HG03520 (cell line): Measurements from ENCODE around the gene SARNP.

ENCODE experiments used
- ATAC-seq: cut with Tn5 transposase; IDR thresholded peaks from one replicate; pipeline ENCODE4 v1.9.1; 2021; ENCODE audit warnings: mild to moderate bottlenecking, moderate library complexity; ENCODE audit not compliant: unreplicated experiment

Gene SARNP

DNA sequence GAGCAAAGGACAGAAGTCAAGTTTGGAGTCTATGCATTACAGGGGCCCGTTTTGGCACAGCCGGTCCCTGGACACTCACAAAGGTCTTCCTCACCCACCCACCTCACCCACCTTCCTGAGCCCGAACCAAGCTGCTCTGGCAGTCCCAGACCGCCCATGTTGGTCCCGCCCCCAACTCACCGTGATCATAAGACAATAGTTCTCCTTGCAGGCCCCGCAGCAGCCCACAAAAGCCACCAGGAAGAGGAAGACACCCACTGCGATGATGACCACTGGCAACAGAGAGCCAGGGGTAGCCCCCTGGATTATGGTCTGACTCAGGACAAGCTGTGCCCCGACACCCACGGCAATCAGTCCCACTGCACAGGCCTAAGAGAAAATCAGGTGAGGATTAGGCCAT is 90.6 kb downstream of the SARNP start:
- ATAC-seq, result no peak

DNA sequence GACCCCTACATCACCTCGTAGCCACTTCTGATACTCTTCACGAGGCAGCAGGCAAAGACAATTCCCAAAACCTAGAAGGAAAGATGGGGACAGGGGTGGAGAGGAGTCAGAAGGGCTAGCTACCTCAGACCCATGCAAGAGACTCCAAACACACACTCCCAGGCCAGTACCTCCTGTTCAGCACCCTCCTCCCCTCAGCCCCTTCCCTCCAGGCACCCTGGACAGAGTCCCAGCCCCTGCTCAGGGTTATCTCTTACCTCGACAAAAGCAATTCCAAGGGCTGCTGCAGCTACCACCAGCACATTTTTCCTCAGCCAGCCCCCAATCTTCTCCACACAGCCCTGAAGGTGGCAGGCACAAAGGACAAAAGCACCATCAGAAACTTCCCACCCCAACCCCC is 92.0 kb downstream of the SARNP start:
- ATAC-seq, result no peak

DNA sequence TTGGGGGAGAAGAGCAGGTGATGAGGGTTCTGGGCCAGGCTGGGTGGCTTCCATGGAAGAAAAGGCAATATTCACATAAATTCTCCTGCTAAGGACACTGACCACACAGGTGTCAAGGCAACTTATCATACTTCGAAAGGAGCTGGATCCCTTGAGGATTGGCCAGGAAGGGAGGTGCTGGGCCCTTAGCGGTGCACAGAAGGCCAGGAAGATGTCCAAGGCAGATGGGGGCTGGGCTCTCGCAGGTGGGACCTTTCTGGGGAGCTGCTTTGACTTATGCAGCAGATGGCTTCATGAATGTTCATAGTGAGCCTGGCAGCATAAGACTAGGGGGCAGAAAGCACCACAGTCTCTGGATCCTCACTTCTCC is 92.6 kb downstream of the SARNP start:
- no peak for ATAC-seq

DNA sequence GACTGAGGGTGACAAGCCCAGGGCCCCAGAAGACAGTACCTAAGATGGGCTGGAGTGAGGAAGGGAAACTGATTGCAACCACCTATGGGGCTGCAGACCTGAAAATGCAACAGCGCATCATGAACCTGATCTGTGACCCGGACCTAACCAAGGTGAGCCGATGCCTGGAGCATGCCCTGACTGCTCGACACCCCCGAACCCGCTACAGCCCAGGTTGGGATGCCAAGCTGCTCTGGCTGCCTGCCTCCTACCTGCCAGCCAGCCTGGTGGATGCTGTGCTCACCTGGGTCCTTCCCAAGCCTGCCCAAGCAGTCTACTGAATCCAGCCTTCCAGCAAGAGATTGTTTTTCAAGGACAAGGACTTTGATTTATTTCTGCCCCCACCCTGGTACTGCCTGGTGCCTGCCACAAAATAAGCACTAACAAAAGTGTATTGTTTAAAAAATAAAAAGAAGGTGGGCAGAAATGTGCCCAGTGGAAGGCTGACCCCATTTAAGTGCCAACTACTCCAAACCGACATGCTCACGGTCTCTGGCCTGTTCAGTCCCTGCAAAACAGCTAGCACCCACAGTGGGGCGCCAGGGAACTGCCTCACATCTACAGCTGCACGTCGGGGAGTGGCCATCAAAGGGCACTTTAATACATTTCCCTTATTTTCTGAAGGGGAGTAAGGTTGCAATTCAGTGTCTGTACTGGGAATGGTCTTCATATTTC is 93.1 kb downstream of the SARNP start:
- peak; percentile 27 for ATAC-seq

DNA sequence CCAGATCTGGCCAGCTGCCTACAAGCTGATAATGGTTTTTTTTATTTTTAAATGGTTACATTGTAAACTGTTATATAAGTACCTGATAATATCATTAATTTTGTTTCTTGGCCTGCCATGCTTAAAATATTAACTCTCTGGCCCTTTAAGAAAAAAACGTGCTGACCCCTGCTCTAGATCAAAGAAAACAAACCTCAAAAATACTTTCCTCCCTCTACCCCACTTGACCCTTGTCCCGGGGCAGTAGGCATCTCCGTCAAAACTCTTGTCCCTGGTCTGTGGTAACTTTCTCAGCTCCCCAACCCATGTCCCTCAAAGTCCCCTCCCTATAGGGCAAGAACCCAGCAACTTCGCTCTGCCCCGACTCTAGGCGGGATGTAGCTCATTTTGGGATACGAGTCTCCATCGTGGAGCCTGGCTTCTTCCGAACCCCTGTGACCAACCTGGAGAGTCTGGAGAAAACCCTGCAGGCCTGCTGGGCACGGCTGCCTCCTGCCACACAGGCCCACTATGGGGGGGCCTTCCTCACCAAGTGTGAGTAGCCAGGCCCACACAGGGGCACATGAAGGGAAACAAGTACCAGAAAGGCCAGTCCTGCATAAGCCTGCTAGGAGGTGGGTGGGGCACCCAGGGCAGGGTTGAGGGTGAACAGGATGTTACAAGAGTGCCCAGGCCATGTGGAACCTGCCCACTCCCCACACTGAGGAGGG is 93.9 kb downstream of the SARNP start:
- ATAC-seq, result no peak

DNA sequence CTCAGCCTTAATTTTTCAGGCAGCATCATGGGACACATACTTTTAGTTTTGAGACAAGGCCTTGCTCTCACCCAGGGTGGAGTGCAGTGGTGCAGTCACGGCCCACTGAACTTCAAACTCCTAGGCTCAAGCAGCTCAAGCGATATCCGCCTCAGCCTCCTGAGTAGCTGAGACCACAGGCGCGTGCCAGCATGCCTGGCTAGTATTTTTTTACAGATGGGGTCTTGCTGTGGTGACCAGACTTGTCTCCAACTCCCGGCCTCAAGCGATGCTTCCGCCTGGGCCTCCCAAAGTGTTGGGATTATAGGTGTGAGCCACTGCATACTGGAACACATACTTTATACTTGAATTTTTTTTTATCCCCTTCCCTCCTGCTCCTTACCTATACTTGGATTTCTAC is 94.6 kb downstream of the SARNP start:
- ATAC-seq, result no peak

DNA sequence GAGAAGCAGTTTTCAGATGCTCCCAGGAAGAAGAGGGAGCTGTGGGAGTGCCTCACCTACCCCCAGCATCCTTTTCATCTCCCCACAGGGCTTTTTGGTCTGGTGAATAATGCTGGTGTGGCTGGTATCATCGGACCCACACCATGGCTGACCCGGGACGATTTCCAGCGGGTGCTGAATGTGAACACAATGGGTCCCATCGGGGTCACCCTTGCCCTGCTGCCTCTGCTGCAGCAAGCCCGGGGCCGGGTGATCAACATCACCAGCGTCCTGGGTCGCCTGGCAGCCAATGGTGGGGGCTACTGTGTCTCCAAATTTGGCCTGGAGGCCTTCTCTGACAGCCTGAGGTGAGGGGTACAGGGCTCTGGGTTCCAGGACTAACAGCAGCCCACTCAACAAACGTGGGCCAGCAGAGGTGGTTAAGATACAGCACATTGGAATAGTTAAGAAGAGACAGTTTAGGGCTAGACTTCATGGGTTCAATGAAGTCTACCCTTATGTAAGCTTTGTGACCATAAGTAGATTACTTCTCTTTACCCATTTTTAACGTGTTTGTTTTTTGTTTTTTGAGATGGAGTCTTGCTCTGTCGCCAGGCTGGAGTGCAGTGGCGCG is 95.8 kb downstream of the SARNP start:
- ATAC-seq, result no peak

DNA sequence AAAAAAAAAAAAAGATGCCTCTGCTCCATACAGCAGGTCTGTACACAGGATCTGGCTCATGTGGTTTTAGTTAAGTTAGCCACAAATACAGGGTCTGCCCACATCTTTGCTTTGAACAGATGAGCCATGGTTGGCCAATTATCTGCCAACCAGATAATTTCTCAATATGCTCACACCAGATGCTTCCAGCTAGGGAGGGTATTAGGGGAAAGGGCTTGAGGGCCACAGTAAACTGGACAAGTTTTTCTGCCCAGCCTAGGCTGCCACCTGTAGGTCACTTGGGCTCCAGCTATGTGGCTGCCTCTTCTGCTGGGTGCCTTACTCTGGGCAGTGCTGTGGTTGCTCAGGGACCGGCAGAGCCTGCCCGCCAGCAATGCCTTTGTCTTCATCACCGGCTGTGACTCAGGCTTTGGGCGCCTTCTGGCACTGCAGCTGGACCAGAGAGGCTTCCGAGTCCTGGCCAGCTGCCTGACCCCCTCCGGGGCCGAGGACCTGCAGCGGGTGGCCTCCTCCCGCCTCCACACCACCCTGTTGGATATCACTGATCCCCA is 96.6 kb downstream of the SARNP start:
- no peak for ATAC-seq

DNA sequence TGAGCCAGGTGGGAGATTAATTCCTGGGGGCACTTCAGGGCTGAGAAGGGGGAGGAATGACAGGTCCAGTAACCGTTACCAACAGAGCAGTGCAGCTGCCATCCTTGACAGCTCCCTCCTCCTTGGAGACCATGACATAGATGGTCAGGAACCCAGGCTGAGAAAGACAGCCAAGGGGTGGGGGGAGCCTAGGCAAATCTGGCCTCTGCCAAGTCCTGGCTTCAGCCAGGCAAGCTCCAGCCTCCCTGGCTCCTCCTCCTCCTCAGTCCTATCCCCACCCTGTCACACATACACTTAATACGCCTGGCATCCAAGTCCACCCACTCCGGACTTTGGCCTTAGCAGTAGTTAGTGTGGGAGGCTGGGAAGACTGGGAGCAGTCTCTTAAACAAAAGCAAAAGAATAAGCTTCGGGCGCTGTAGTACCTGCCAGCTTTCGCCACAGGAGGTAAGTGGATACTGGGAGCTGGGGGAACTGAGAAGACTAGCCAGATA is 97.4 kb downstream of the SARNP start, which contains the start of gene RDH5:
RDH5 (plus strand) TSS at position 323 of the 494 bp plus-strand sequence. CDS start 792 bp downstream, outside the sequence.
- ATAC-seq, result no peak

DNA sequence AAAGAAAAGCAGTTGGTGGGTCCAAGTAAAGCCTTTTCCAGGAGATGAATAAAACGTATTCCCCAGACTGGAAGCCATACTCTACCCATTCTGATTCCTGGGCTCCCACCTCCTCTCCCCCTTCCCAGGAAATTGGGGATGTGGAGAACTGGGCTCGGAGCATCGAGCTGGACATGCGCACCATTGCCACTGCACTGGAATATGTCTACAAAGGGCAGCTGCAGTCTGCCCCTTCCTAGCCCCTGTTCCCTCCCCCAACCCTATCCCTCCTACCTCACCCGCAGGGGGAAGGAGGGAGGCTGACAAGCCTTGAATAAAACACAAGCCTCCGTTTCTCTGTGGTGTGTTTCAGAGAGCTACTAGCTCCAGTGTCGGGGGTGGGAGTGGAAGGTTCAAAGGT is 98.2 kb downstream of the SARNP start:
- no peak for ATAC-seq

DNA sequence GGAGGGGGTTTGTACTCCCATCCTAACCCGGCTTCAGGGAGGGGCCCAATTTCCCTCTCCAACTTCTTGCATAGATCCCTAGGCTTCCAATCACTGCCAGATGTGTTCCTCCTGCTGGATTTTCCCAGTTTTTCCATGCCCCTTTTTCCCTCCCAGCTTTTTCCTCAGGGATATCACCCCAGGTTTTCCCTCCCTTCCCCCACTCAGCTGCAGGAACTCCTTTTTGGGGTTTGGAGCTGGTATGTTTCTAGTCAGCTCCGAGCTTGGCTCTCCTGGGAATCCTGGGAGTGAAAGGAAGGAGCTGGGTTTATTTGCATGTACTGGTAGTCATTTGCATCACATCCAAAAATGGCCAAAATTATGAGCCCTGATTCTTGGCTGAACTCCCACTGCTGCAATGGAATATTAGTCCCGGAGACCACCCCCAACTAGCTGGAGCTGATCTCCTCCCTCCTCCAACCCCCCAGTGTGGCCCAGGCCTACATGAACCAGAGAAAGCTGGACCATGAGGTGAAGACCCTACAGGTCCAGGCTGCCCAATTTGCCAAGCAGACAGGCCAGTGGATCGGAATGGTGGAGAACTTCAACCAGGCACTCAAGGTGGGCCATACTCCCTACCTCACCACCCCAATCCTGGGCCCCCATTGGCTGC is 98.8 kb downstream of the SARNP start:
- no peak for ATAC-seq

DNA sequence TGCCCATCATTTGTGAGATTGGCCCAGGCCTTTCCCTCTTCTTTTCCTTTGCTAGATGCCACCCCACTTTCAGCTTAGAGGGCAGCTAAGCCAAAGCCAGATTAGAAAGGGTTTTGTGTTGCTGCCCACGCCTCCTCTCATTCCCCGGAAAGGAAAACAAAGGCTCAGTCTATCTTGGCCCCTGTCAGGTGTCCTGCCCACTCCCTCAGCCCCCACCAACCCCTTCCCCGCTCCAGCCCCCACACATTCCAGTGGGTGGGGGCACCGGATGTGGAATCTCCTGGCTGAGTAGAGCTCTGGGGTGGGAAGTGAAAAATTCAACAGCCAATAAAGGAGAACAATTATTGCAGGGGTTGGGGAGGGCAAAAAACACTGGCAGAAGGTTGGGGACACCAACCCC is 99.5 kb downstream of the SARNP start:
- ATAC-seq, result no peak

DNA sequence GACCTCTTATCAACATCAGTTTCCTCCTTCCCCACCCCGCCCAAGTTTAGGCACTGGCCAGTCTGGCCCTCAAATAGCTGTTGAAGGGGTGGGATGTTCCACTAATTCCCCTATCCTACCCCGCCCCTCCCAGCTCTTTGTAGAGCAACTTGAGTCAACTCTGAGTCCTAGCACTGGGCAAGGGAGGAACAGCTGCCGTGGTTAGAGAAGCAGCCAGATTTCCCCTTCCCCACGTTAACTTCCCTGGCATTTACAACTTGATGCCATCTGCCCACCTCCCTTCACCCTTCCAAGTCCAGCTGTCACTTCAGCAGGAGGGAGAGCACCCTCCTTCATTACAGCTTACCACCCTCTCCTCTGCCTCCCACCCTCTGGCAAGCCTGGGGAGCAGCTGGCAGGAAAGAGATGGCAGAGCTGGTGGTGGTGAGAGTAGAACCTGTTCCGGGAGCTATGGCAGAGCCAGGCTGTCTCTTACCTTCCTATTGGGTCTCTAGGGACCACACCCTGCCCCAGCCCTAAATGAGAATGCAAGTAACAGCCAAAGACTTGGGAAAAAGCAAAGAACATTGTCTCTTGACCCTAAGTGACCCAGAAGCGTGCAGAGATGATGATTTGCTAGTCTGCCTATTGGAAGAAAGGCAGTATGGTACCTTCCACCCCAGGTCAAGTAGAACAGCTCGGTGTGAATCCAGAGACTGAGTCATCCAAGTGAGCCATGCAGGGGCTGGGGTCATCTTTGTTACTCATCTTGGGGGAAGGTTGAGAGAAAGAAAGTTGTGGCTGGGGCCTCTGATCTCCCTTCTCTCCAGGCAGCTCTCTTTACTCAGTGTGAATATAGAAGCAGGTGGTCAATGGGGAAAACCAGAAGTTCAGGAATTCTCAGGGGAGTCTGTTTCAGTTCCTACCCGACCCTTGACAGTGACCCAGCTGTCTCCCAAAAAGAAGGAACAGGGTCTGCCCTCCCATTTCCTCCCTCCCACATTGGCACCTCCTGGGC is 100.2 kb downstream of the SARNP start:
- no peak for ATAC-seq

DNA sequence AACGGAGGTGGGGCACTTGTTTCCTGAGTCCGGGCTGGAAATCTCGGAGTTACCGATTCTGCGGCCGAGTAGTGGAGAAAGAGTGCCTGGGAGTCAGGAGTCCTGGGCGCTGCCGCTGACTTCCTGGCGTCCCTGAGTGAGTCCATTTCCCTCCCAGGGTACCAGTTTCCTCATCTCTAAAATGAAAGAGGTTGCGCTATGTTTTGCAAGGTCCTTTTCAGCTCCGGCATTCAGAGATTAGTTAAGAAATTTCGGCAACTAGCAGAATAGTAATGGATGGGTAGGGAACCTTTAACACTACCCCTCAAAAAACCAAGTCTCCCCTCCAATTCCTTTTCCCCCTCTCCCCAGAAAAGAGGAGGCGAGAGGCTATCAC is 101.0 kb downstream of the SARNP start:
- ATAC-seq, result no peak

DNA sequence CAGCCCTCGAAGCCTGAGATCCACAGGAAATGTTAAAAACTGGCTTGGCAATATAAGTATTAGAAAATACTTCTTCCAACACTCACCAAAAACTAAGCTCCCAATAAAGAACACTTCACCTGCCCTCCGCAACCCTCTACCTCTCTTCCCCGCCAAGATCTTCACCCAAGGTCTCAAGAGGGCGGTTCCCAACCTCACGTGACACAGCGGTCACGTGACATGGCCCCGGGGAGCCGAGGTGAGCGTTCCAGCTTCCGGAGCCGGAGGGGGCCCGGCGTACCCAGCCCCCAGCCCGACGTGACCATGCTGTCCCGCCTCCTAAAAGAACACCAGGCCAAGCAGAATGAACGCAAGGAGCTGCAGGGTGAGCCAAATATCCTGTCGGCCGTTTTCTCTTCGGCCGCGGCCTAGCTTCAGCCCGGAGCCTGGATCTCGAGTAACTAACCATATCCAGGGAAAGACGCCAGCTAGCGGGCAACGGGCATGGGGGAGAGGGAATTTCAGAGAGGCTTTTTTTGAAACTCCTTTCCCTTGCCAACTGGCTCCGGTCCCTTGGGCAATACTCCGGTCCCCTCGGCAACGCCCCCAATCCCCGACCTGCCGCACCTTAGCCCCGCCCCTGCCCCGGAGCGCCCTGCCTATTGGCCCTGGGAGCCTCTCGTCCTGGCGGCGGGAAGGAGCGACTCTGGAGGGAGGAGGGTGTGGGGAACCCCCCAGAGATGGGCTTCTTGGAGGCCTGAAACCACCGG is 101.5 kb downstream of the SARNP start, which contains the start of gene BLOC1S1:
BLOC1S1 (plus strand) TSS at position 214 of the 749 bp plus-strand sequence; CDS start at position 220, 6 bp downstream.
- peak; percentile 84 for ATAC-seq

DNA sequence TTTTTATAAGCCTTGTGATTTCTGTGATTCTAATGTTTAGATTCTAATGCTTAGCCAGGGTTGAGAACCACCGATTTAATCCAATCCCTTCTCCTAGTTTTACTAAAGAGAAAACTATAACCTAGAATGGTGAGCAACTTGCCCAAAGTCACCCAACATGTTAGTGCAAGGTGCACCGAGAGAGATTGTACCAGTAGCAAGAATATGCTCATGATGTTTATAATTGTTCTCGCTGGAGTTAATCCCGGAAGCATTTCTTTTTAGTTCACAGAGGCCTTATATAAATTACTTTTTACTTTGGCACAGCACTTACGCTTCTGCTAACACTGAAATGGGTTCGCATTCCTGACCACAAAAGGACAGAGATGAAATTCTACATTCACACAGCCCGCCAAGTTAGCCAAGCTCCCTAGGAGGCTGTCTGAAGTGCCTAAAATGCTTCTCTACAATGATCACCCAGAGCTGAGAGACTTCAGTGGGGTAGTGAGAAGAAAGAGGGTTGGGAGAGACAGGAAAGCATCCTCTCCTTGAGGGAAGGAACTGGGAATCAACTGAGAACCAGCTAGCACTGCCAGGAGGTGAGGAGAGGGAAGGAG is 102.3 kb downstream of the SARNP start:
- no peak for ATAC-seq

DNA sequence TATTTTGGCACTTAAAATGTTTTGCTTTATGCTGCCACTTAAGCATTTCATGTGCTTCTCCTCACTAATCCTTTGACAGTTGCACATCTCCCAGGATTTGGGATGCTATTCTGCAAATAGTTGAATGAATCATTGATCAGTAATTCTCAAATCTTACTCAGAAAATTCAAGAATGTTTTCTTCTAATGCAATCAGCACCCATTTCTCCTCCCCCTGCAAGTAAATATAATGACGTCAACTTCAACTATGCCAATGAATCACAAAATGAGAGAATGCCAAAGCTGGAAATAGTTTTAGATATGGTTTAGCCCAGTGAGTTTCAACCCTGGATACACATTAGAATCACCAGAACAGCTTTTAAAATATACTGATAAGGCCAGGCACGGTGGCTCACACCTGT is 103.8 kb downstream of the SARNP start:
- no peak for ATAC-seq

DNA sequence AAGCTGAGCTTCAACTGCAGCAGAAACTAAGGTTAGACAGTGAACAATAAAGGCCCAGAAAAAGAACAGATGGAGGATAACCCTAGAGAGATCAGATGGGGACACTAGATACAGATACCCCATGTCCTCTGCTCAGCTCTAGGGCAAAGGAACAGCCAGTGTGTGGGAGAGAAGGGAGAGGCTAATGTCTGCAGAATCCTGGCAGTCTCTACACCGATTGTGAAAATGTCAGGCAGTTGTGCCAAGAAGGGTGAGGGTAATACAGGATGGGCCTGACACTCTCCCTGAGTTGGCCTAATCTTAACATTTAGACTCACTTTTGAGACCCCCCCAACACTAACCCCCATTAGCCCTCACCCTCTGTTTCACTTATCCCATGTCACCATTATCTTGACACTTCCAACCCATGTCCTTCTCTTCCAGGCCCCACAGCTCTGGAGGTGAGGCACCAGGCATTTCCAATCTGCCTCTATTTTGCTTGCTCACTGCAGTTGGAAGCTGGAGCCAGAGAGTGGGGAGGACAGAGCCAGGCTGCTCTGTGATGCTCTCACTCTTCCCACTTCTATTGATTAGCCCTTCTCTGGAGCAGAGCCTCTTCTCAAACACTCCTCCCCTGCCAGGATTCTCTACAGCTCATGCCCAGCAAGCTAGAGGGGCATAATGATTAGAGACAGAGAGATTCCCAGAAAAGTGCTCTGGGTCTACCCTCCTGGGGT is 104.7 kb downstream of the SARNP start:
- no peak for ATAC-seq
